ENCODE data around the gene ITGB2. TPM values are rescaled to one million over a fixed set of nuclear protein-coding genes. Genes with fewer than 3 reads are reported as not detected.
A peak's percentile ranks its signal among the peaks of the same experiment; 100 is the strongest.

The ITGB2 gene
- total RNA-seq, 1 donor from 2014 or later, result 468 TPM

GRCh38 chr21:44867999-44868700 lies 52.5 kb downstream of the ITGB2 start:
- ATAC-seq (no peak), DNase-seq (no peak)
- intact Hi-C loops (cut with DNase I), result no loop called here
- Histone ChIP-seq H3K4me3 (no peak overlapping the region), H3K27me3 (ENCODE audit: low read depth) (no peaks in the 10 kb centered on the region), H3K4me1 (peaks cover 81% of the 10 kb centered on the region), H3K9me3 (no peaks in the 10 kb centered on the region), H3K27ac (peak overlapping the region; percentile 98), H3K36me3 (peaks cover 33% of the 10 kb centered on the region)
- TF ChIP-seq, protein P1, sequence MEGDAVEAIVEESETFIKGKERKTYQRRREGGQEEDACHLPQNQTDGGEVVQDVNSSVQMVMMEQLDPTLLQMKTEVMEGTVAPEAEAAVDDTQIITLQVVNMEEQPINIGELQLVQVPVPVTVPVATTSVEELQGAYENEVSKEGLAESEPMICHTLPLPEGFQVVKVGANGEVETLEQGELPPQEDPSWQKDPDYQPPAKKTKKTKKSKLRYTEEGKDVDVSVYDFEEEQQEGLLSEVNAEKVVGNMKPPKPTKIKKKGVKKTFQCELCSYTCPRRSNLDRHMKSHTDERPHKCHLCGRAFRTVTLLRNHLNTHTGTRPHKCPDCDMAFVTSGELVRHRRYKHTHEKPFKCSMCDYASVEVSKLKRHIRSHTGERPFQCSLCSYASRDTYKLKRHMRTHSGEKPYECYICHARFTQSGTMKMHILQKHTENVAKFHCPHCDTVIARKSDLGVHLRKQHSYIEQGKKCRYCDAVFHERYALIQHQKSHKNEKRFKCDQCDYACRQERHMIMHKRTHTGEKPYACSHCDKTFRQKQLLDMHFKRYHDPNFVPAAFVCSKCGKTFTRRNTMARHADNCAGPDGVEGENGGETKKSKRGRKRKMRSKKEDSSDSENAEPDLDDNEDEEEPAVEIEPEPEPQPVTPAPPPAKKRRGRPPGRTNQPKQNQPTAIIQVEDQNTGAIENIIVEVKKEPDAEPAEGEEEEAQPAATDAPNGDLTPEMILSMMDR (IDR thresholded peaks at IDR 0.05), result no peak

- no peak for DNase-seq
- Histone ChIP-seq H3K4me3 (no peak overlapping the region), H3K4me1 (peaks cover 80% of the 10 kb centered on the region), H3K36me3 (peaks cover 36% of the 10 kb centered on the region), H3K9me3 (no peaks in the 10 kb centered on the region), H3K27ac (no peak overlapping the region), H3K27me3 (ENCODE audit: low read depth) (no peaks in the 10 kb centered on the region)
- intact Hi-C loops (cut with DNase I), result no loop called here
- ATAC-seq, result no peak
- TF ChIP-seq, protein P1 (IDR thresholded peaks at IDR 0.05), result no peak
Observed at GRCh38 chr21:44867464-44867863, 53.2 kb downstream of the ITGB2 start.

DNA sequence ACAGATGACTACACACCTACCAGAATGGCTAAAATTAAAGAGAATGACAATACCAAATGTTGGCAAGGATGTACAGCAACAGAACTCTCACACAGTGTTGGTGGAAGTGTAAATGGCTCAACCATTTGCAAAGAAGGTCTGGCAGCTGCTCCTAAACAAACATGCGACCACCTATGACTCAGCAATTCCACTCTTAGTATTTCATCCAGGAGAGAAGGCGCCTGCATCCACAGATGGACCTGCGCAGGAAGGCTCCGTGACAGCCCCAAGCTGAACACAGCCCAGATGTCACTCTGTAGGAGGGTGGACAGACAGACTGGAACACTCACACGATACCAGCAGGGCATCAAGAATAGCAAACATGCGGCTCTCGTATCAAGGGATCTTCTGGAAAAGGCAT lies 53.9 kb downstream of the ITGB2 start:
- intact Hi-C loops (cut with DNase I), result no loop called here
- no peak for DNase-seq
- TF ChIP-seq, protein P1 (IDR thresholded peaks at IDR 0.05), result no peak
- Histone ChIP-seq H3K4me3 (no peak overlapping the region), H3K9me3 (no peaks in the 10 kb centered on the region), H3K27ac (no peak overlapping the region), H3K4me1 (peaks cover 73% of the 10 kb centered on the region), H3K27me3 (ENCODE audit: low read depth) (no peaks in the 10 kb centered on the region), H3K36me3 (peaks cover 43% of the 10 kb centered on the region)
- no peak for ATAC-seq

DNA sequence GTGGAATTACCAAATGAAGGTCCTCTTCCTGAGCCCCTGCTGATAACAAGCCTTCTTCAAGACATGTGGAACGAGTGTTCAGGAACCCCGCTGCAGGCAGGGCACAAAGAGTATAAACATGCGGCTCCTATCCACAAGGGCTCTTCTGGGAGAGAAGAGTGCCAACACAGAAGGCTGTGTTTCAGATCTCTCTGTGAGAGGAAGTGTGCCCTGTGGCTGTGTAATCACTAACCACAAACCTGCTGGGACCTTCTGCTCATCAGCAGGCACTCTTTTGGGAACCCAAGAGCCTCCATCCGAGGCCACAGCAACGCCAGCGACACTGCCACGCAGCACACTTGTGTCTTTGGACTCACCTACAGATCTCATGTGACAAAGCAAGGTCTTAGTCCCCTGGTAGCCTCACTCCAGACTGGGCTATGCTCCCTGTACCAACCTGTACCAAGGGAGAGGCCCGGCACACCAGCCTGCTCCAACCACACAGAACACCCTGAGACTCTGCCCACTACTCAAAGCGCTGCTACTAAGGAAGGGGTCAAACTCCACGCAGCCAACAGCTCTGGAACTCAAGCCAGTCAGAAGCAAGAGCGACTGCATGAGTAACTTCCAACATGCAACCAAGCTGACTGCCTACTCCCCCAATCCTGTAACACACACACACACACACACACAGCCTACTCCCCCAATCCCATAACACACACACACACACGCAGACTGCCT lies 55.0 kb downstream of the ITGB2 start:
- no peak overlapping the region for H3K4me3 ChIP-seq
- no peaks in the 10 kb centered on the region for H3K27me3 ChIP-seq (ENCODE audit: low read depth)
- peak; percentile 47 to 78 for ATAC-seq
- H3K36me3 ChIP-seq, result peaks cover 53% of the 10 kb centered on the region
- intact Hi-C loops (cut with DNase I), result no loop called here
- peaks cover 62% of the 10 kb centered on the region for H3K4me1 ChIP-seq
- DNase-seq, result no peak
- TF ChIP-seq, protein P1 (IDR thresholded peaks at IDR 0.05), result no peak
- H3K27ac ChIP-seq, result peak overlapping the region; percentile 27
- H3K9me3 ChIP-seq, result no peaks in the 10 kb centered on the region

DNA sequence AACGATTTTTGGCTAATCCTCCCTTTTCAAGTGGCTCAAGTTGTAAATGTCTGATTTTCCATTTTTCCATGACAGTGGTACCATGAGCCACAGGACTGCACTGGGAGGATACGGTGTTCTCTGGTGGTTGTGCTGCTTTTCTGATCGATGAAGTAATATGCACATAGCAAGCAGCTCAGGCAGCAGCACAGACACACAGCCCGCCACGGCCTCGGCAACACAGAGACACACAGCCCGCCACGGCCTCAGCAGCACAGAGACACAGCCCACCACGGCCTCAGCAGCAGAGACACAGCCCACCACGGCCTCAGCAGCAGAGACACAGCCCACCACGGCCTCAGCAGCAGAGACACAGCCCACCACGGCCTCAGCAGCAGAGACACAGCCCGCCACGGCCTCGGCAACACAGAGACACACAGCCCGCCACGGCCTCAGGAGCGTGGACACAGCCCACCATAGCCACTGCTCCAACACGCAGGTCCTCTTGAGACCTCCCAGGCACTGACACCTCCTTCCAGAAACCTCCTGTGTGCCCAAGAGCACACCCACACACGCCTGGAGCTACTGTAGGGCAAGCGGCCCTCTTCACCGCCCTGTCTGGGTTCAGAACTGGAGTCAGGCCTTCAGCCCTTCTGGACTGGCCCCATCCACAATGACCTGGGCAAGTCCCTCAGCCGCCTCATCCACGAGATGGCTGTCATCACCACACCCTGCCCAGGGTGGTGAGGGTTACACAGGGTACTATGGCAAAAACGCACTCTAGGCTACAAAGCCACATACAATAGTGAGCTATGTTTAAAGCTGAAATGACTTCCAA lies 57.6 kb downstream of the ITGB2 start:
- Histone ChIP-seq H3K36me3 (peaks cover 80% of the 10 kb centered on the region), H3K27me3 (ENCODE audit: low read depth) (no peaks in the 10 kb centered on the region), H3K4me1 (peaks cover 43% of the 10 kb centered on the region), H3K4me3 (no peak overlapping the region), H3K9me3 (no peaks in the 10 kb centered on the region), H3K27ac (no peak overlapping the region)
- intact Hi-C loops (cut with DNase I), result no loop called here
- TF ChIP-seq, protein P1 (IDR thresholded peaks at IDR 0.05), result no peak
- ATAC-seq (no peak), DNase-seq (no peak)

All from lower lobe of right lung (tissue), 2 donors.